Suprapubic skin (tissue), 4 donors: ENCODE data around the gene AKAP13. TPM values are rescaled to one million over a fixed set of nuclear protein-coding genes. Genes with fewer than 3 reads are reported as not detected.

Source experiments
- DNase-seq, 2 donors: peaks; one replicate each; pipeline ENCODE4 v3.0.0-alpha.2; 2019; ENCODE audit warnings: low spot score in 2 of 2
- H3K27ac ChIP-seq: fragments of 200-600 bp; sonication (generic); one replicate; pipeline ENCODE4 v1.5.1; 2019
- H3K27me3 ChIP-seq: fragments of 200-600 bp; sonication (generic); one replicate; pipeline ENCODE4 v1.5.1; 2019
- H3K36me3 ChIP-seq: fragments of 200-600 bp; sonication (generic); one replicate; pipeline ENCODE4 v1.5.1; 2019
- H3K4me1 ChIP-seq: fragments of 200-600 bp; sonication (generic); one replicate; pipeline ENCODE4 v1.5.1; 2019
- H3K4me3 ChIP-seq: fragments of 200-600 bp; sonication (generic); one replicate; pipeline ENCODE4 v1.5.1; 2019; ENCODE audit warnings: mild to moderate bottlenecking
- H3K9me3 ChIP-seq: fragments of 200-600 bp; sonication (generic); one replicate; pipeline ENCODE4 v1.5.1; 2019
- CTCF ChIP-seq, 2 donors: fragments of 200-600 bp in 1 of 2; fragments of 450-650 bp in 1 of 2; sonication (generic) in 1 of 2; IDR thresholded peaks; one replicate each; pipeline ENCODE4 v1.5.1; 2016 to 2019; ENCODE audit warnings: antibody characterized with exemption in 2 of 2, mild to moderate bottlenecking in 1 of 2, moderate library complexity in 1 of 2
- EP300 ChIP-seq: sonication (generic); formaldehyde crosslinking; IDR thresholded peaks from one replicate; pipeline ENCODE4 v1.6.1; 2017; ENCODE audit warnings: antibody characterized with exemption
- POLR2A ChIP-seq, 2 donors: fragments of 450-650 bp; IDR thresholded peaks; one replicate each; pipeline ENCODE4 v1.6.1; 2017; ENCODE audit warnings: antibody characterized with exemption in 2 of 2, mild to moderate bottlenecking in 2 of 2, moderate library complexity in 2 of 2
- POLR2AphosphoS5 ChIP-seq, 3 donors: sonication (generic); formaldehyde crosslinking; IDR thresholded peaks; one replicate each; pipeline ENCODE4 v1.6.1; 2017; ENCODE audit warnings: antibody characterized with exemption in 3 of 3
- whole genome bisulfite sequencing: methylation state at CpG from one replicate; pipeline ENCODE4 v1.1.5; 2018; 5-methylcytosine and 5-hydroxymethylcytosine counted together
- total RNA-seq, 4 donors: library from RNA; depleted of rRNA; stranded (reverse); fragments of >200 nt; gene quantifications; one replicate each; pipeline ENCODE4 v1.1.0, GENCODE V29; 2016

AKAP13 gene
- total RNA-seq, 4 donors from 2014 or later: 124 to 249 (median 163) TPM

- Histone ChIP-seq H3K9me3 (no peaks in the 10 kb centered on the region), H3K27me3 (no peaks in the 10 kb centered on the region), H3K4me1 (peaks cover 34% of the 10 kb centered on the region), H3K36me3 (peaks cover 82% of the 10 kb centered on the region), H3K27ac (peak overlapping the region; percentile 82), H3K4me3 (no peak overlapping the region)
- DNase-seq: no peak
- 54% methylated on average over 2 of the region's 2 CpGs for WGBS
- TF ChIP-seq CTCF (IDR thresholded peaks at IDR 0.05) (no peak), POLR2A (IDR thresholded peaks at IDR 0.05) (no peak), POLR2AphosphoS5 (IDR thresholded peaks at IDR 0.05) (no peak), EP300 (no peak)
These were observed 346.1 kb downstream of the AKAP13 start for GRCh38 chr15:85726454-85726853.

GRCh38 chr15:85727068-85727467 is 346.7 kb downstream of the AKAP13 start:
- Histone ChIP-seq H3K4me1 (peaks cover 34% of the 10 kb centered on the region), H3K27me3 (no peaks in the 10 kb centered on the region), H3K4me3 (no peak overlapping the region), H3K27ac (peak overlapping the region; percentile 82), H3K36me3 (peaks cover 82% of the 10 kb centered on the region), H3K9me3 (no peaks in the 10 kb centered on the region)
- 41% methylated on average over 2 of the region's 2 CpGs for WGBS
- TF ChIP-seq POLR2AphosphoS5 (IDR thresholded peaks at IDR 0.05): no peak
- TF ChIP-seq CTCF (IDR thresholded peaks at IDR 0.05): no peak
- TF ChIP-seq EP300: no peak
- no peak for TF ChIP-seq POLR2A (IDR thresholded peaks at IDR 0.05)
- DNase-seq: no peak

- no peak overlapping the region for H3K4me3 ChIP-seq
- TF ChIP-seq EP300 (no peak), POLR2AphosphoS5 (IDR thresholded peaks at IDR 0.05) (no peak), POLR2A (IDR thresholded peaks at IDR 0.05) (no peak), CTCF (IDR thresholded peaks at IDR 0.05) (peak; percentile 59 to 80)
- no peak overlapping the region for H3K27ac ChIP-seq
- WGBS: 30% methylated on average over 5 of the region's 5 CpGs
- no peaks in the 10 kb centered on the region for H3K9me3 ChIP-seq
- no peaks in the 10 kb centered on the region for H3K27me3 ChIP-seq
- DNase-seq: no peak
- H3K36me3 ChIP-seq: peaks cover 87% of the 10 kb centered on the region
- H3K4me1 ChIP-seq: peaks cover 24% of the 10 kb centered on the region
These were observed 349.8 kb downstream of the AKAP13 start for GRCh38 chr15:85730001-85730820.

- Histone ChIP-seq H3K4me1 (peaks cover 8% of the 10 kb centered on the region), H3K9me3 (no peaks in the 10 kb centered on the region), H3K4me3 (no peak overlapping the region), H3K27ac (no peak overlapping the region), H3K36me3 (peaks cover 92% of the 10 kb centered on the region), H3K27me3 (no peaks in the 10 kb centered on the region)
- DNase-seq: no peak
- TF ChIP-seq EP300: no peak
- no peak for TF ChIP-seq POLR2AphosphoS5 (IDR thresholded peaks at IDR 0.05)
- no peak for TF ChIP-seq POLR2A (IDR thresholded peaks at IDR 0.05)
- TF ChIP-seq CTCF (IDR thresholded peaks at IDR 0.05): no peak
These were observed 353.0 kb downstream of the AKAP13 start for GRCh38 chr15:85733416-85733815.

- Histone ChIP-seq H3K9me3 (no peaks in the 10 kb centered on the region), H3K36me3 (peaks cover 90% of the 10 kb centered on the region), H3K4me3 (no peak overlapping the region), H3K27ac (no peak overlapping the region), H3K4me1 (peaks cover 11% of the 10 kb centered on the region), H3K27me3 (no peaks in the 10 kb centered on the region)
- peak in 1 of 2 donors; percentile 53 for DNase-seq
- WGBS: 90% methylated on average over 6 of the region's 6 CpGs
- TF ChIP-seq EP300 (no peak), CTCF (IDR thresholded peaks at IDR 0.05) (no peak), POLR2A (IDR thresholded peaks at IDR 0.05) (no peak), POLR2AphosphoS5 (IDR thresholded peaks at IDR 0.05) (no peak)
These were observed 356.7 kb downstream of the AKAP13 start for GRCh38 chr15:85737061-85737460.
